Body of pancreas (tissue), 4 donors: ENCODE measurements around the gene TXN2. TPM values are rescaled to one million over a fixed set of nuclear protein-coding genes. Genes with fewer than 3 reads are reported as not detected.

Experiments
- ATAC-seq: fragments of 150-250 bp; one replicate; pipeline ENCODE4 v1.9.1; 2016
- DNase-seq, 4 donors: peaks; one replicate each; pipeline ENCODE4 v3.0.0-alpha.2; 2019
- H3K27ac ChIP-seq, 4 donors: fragments of 200-600 bp; sonication (generic); 1 replicate in 3 of 4; 2 replicates in 1 of 4; pipeline versions ENCODE4 v1.5.1 to v1.6.1; 2016 to 2019; ENCODE audit warnings: mild to moderate bottlenecking in 1 of 4, mixed read lengths in 1 of 4, moderate library complexity in 1 of 4
- H3K27me3 ChIP-seq, 2 donors: fragments of 200-600 bp; sonication (generic); one replicate each; pipeline ENCODE4 v1.6.0; 2016; ENCODE audit warnings: mild to moderate bottlenecking in 1 of 2
- H3K36me3 ChIP-seq, 2 donors: fragments of 200-600 bp; sonication (generic); replicated peaks in 1 of 2; 2 replicates each; pipeline ENCODE4 v1.5.1; 2016; ENCODE audit warnings: low read depth in 2 of 2; ENCODE audit not compliant: insufficient read depth in 1 of 2
- H3K4me1 ChIP-seq: fragments of 200-600 bp; sonication (generic); one replicate; pipeline ENCODE4 v1.6.0; 2016
- H3K4me3 ChIP-seq, 2 donors: fragments of 200-600 bp; sonication (generic); 1 replicate in 1 of 2; 2 replicates in 1 of 2; pipeline ENCODE4 v1.5.1; 2016 to 2019
- H3K9me3 ChIP-seq, 3 donors: fragments of 200-600 bp; sonication (generic); 1 replicate in 2 of 3; 2 replicates in 1 of 3; pipeline ENCODE4 v1.5.1; 2016
- CTCF ChIP-seq, 7 experiments: fragments of 450-650 bp in 4 of 7; fragments of 200-600 bp in 3 of 7; sonication (generic) in 3 of 7; IDR thresholded peaks; one replicate each; pipeline ENCODE4 v1.5.1; 2016 to 2019; ENCODE audit warnings: antibody characterized with exemption in 7 of 7
- POLR2A ChIP-seq, 3 donors: fragments of 450-650 bp; IDR thresholded peaks; one replicate each; pipeline ENCODE4 v1.6.1; 2016; ENCODE audit warnings: antibody characterized with exemption in 3 of 3, mild to moderate bottlenecking in 2 of 3
- WGBS, 2 donors: methylation state at CpG; one replicate each; pipeline ENCODE4 v1.1.5; 2017; 5-methylcytosine and 5-hydroxymethylcytosine counted together
- intact Hi-C: fragments of 100-400 bp; cut with DNase I; formaldehyde crosslinking; loops from one replicate; pipeline ENCODE4 v1.15.1; 2023
- total RNA-seq, 2 donors: library from RNA; depleted of rRNA; stranded (reverse); fragments of >200 nt; gene quantifications; one replicate each; pipeline ENCODE4 v1.1.0, GENCODE V29; 2016

The TXN2 gene
- total RNA-seq, 2 donors from 2014 or later = 27.0 to 44.5 TPM

DNA sequence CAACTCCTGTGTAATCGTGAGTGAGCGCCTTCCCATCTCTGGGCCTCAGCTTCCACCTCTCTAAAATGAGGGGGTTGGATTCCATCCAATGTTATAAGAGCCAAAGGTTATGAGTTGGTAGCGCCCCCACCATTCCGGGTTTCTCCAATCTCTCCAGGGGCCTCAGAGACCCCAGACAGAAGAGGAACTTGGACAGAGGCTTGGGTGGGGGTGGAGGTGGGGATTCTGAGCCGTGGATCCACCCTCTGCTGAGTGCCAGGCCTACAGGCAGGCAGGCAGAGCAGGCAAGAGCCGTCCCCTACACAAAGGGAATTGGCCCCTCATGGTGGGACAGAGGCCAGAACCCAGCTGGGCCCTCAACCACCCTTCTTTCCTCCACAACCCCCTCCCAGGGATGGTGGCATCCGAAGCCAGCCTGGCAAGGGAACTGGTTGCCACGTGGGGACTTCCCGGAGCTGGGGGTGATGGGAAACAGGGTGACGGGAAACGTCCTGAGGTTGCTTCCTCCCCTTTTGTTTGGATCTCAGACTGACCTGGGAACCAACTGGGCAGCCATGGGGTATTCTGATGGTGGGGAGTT lies 31.8 kb downstream of the TXN2 start:
- WGBS, 2 donors = 59 to 77% methylated on average over 4 to 11 of the region's 11 CpGs
- H3K4me1 ChIP-seq = peaks cover 52% of the 10 kb centered on the region

DNA sequence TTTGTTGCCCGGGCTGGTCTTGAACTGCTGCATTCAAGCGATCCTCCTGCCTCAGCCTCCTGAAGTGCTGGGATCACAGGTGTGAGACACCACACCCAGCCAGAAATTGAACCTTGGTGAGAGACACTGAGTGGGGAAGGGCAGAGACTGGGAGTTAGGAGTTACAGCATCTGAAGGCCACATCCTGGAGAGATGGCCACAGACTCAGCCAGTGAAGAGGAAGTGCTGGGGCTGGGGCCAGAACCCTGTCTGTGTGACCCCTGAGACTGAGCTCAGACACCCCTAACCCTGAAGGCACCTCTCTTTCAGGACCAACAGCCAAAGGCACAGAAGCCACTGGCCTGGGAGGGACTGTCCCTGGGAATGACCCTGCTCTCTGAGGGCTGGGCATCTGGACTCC lies 33.8 kb downstream of the TXN2 start:
- WGBS, 2 donors = 100% methylated on average over 2 of the region's 2 CpGs
- no peak overlapping the region for H3K4me3 ChIP-seq
- no peaks in the 10 kb centered on the region for H3K9me3 ChIP-seq
- no peak for TF ChIP-seq CTCF (IDR thresholded peaks at IDR 0.05)
- no peak for TF ChIP-seq POLR2A (IDR thresholded peaks at IDR 0.05)
- no peaks in the 10 kb centered on the region for H3K27me3 ChIP-seq
- DNase-seq (peak in 1 of 4 donors; percentile 18), ATAC-seq (no peak)
- intact Hi-C loops = loop anchor here (10.0 kb wide), 1 partner anchor 53 kb away; no protein-coding TSS in a partner anchor
- H3K27ac ChIP-seq = no peak overlapping the region
- H3K4me1 ChIP-seq = peaks cover 36% of the 10 kb centered on the region
- H3K36me3 ChIP-seq = no peaks in the 10 kb centered on the region

More for the DNA sequence above, 31.8 kb downstream of the TXN2 start:
- ATAC-seq (no peak), DNase-seq (peak in 2 of 4 donors; percentile 15 to 18)
- no peaks in the 10 kb centered on the region for H3K36me3 ChIP-seq
- no peak overlapping the region for H3K4me3 ChIP-seq
- intact Hi-C loops = loop anchor here (10.0 kb wide), 1 partner anchor 55 kb away; no protein-coding TSS in a partner anchor
- H3K9me3 ChIP-seq = no peaks in the 10 kb centered on the region
- H3K27me3 ChIP-seq = no peaks in the 10 kb centered on the region
- peak overlapping the region in 3 of 4 donors; percentile 38 to 99 (median 57) for H3K27ac ChIP-seq
- TF ChIP-seq POLR2A (IDR thresholded peaks at IDR 0.05) = no peak
- no peak for TF ChIP-seq CTCF (IDR thresholded peaks at IDR 0.05)

DNA sequence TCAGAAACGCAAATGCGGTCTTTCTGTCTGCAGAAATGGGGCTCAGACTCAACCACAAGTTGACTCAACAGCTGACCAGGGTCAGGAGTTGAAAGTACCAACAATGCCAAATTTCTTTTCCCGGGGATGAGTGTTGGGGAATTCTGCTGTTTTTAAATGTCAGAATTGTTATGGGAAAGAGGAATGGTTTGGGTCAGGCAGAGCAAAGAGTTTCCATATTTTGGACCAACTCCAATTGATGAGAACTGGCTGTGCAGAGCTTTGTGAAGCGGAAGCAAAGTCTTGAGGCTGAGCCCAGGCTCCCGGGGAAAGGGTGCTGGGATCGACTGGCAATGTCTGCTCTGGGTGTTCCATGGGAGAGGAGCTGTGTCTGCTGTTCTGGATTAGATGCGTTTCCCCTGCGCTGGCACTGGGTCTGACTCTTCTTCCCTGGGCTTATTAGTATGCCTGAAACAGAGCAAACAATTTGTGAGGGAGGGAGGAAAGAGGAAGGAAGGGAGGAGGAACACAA lies 36.2 kb downstream of the TXN2 start:
- no peaks in the 10 kb centered on the region for H3K27me3 ChIP-seq
- ATAC-seq = no peak
- H3K9me3 ChIP-seq = no peaks in the 10 kb centered on the region
- peak overlapping the region in 2 of 4 donors; percentile 1 to 2 for H3K27ac ChIP-seq
- WGBS, 2 donors = 76 to 84% methylated on average over 8 of the region's 8 CpGs
- TF ChIP-seq POLR2A (IDR thresholded peaks at IDR 0.05) = no peak
- no peak for TF ChIP-seq CTCF (IDR thresholded peaks at IDR 0.05)
- intact Hi-C loops = loop anchor here (10.0 kb wide), 1 partner anchor 50 kb away; no protein-coding TSS in a partner anchor
- H3K4me1 ChIP-seq = peaks cover 29% of the 10 kb centered on the region
- no peak overlapping the region for H3K4me3 ChIP-seq
- no peaks in the 10 kb centered on the region for H3K36me3 ChIP-seq
- DNase-seq = peak in 1 of 4 donors; percentile 50

- H3K27ac ChIP-seq = no peak overlapping the region
- TF ChIP-seq CTCF (IDR thresholded peaks at IDR 0.05) (no peak), POLR2A (IDR thresholded peaks at IDR 0.05) (no peak)
- no peak for ATAC-seq
Observed at GRCh38 chr22:36443198-36443770, 38.2 kb downstream of the TXN2 start.

More at GRCh38 chr22:36443198-36443770, 38.2 kb downstream of the TXN2 start:
- Histone ChIP-seq H3K36me3 (no peaks in the 10 kb centered on the region), H3K9me3 (no peaks in the 10 kb centered on the region), H3K4me1 (peaks cover 18% of the 10 kb centered on the region), H3K27me3 (no peaks in the 10 kb centered on the region), H3K4me3 (no peak overlapping the region)
- DNase-seq = no peak
- whole genome bisulfite sequencing, 2 donors = 68 to 70% methylated on average over 8 of the region's 8 CpGs
- intact Hi-C loops = loop anchor here (10.0 kb wide), 1 partner anchor 48 kb away; no protein-coding TSS in a partner anchor
